Measurements from ENCODE around the gene IKZF1.

Gene IKZF1

GRCh38 chr7:50382455-50382854, 77.9 kb downstream of the IKZF1 start:
- H3K4me3 ChIP-seq (replicated peaks; ENCODE audit: insufficient read depth, low read length), result no peak overlapping the region
- no peak for TF ChIP-seq GABPA (IDR thresholded peaks at IDR 0.05; ENCODE audit: low read depth)
- TF ChIP-seq CTCF (IDR thresholded peaks at IDR 0.05; ENCODE audit: insufficient read depth, low read length), result no peak
- TF ChIP-seq REST (IDR thresholded peaks at IDR 0.05; ENCODE audit: insufficient replicate concordance, low read depth), result no peak
- no peak for TF ChIP-seq SPI1 (IDR thresholded peaks at IDR 0.05; ENCODE audit: borderline replicate concordance, low read depth)
- no peak for TF ChIP-seq POLR2AphosphoS5 (IDR thresholded peaks at IDR 0.05; ENCODE audit: low read depth)
- H3K27me3 ChIP-seq (ENCODE audit: insufficient read depth, poor library complexity, severe bottlenecking), result no peaks in the 10 kb centered on the region
- no peak overlapping the region for H3K27ac ChIP-seq (replicated peaks)
- DNase-seq (ENCODE audit: low read depth in 1 of 2, low spot score in 1 of 2), result no peak

- no peak overlapping the region for H3K27ac ChIP-seq (replicated peaks)
- H3K4me3 ChIP-seq (replicated peaks; ENCODE audit: insufficient read depth, low read length), result no peak overlapping the region
- no peak for DNase-seq (ENCODE audit: low read depth in 1 of 2, low spot score in 1 of 2)
- TF ChIP-seq GABPA (IDR thresholded peaks at IDR 0.05; ENCODE audit: low read depth) (no peak), POLR2AphosphoS5 (IDR thresholded peaks at IDR 0.05; ENCODE audit: low read depth) (no peak)
- H3K27me3 ChIP-seq (ENCODE audit: insufficient read depth, poor library complexity, severe bottlenecking), result no peaks in the 10 kb centered on the region
Measured at GRCh38 chr7:50387351-50387750, 82.8 kb downstream of the IKZF1 start.

GRCh38 chr7:50389961-50390360, 85.4 kb downstream of the IKZF1 start:
- no peak overlapping the region for H3K4me3 ChIP-seq (replicated peaks; ENCODE audit: insufficient read depth, low read length)
- H3K27ac ChIP-seq (replicated peaks), result no peak overlapping the region
- no peaks in the 10 kb centered on the region for H3K27me3 ChIP-seq (ENCODE audit: insufficient read depth, poor library complexity, severe bottlenecking)
- no peak for DNase-seq (ENCODE audit: low read depth in 1 of 2, low spot score in 1 of 2)
- TF ChIP-seq SPI1 (IDR thresholded peaks at IDR 0.05; ENCODE audit: borderline replicate concordance, low read depth), result no peak
- no peak for TF ChIP-seq POLR2AphosphoS5 (IDR thresholded peaks at IDR 0.05; ENCODE audit: low read depth)
- TF ChIP-seq CTCF (IDR thresholded peaks at IDR 0.05; ENCODE audit: insufficient read depth, low read length), result no peak
- no peak for TF ChIP-seq GABPA (IDR thresholded peaks at IDR 0.05; ENCODE audit: low read depth)
- TF ChIP-seq REST (IDR thresholded peaks at IDR 0.05; ENCODE audit: insufficient replicate concordance, low read depth), result no peak

GRCh38 chr7:50391386-50391785, 86.9 kb downstream of the IKZF1 start:
- H3K4me3 ChIP-seq (replicated peaks; ENCODE audit: insufficient read depth, low read length), result no peak overlapping the region
- TF ChIP-seq CTCF (IDR thresholded peaks at IDR 0.05; ENCODE audit: insufficient read depth, low read length) (no peak), REST (IDR thresholded peaks at IDR 0.05; ENCODE audit: insufficient replicate concordance, low read depth) (no peak), GABPA (IDR thresholded peaks at IDR 0.05; ENCODE audit: low read depth) (no peak), POLR2AphosphoS5 (IDR thresholded peaks at IDR 0.05; ENCODE audit: low read depth) (no peak), SPI1 (IDR thresholded peaks at IDR 0.05; ENCODE audit: borderline replicate concordance, low read depth) (no peak)
- no peak overlapping the region for H3K27ac ChIP-seq (replicated peaks)
- no peak for DNase-seq (ENCODE audit: low read depth in 1 of 2, low spot score in 1 of 2)
- H3K27me3 ChIP-seq (ENCODE audit: insufficient read depth, poor library complexity, severe bottlenecking), result no peaks in the 10 kb centered on the region
